GM23338 (cell line): ENCODE results near the gene DNAJC27. TPM values are rescaled to one million over a fixed set of nuclear protein-coding genes. Genes with fewer than 3 reads are reported as not detected.

Experiments
- ATAC-seq: fragments of 200-7000 bp; cut with Tn5 transposase; 3 replicates; pipeline ENCODE4 v1.9.1; 2020
- DNase-seq: peaks from one replicate; pipeline ENCODE4 v3.0.0-alpha.2; 2015; ENCODE audit warnings: low spot score
- H2AFZ ChIP-seq: fragments of 200-600 bp; sonication (generic); 2 replicates; pipeline ENCODE4 v1.8.0; 2016; ENCODE audit warnings: antibody characterized with exemption, mild to moderate bottlenecking, moderate library complexity
- H3F3A ChIP-seq: fragments of 200-600 bp; sonication (generic); replicated peaks from 2 replicates; pipeline ENCODE4 v1.8.0; 2017; ENCODE audit warnings: antibody characterized with exemption, mixed run types, low read depth
- H3K27ac ChIP-seq: fragments of 200-600 bp; sonication (generic); 2 replicates; pipeline ENCODE4 v1.6.1; 2016; ENCODE audit warnings: low read depth
- H3K27me3 ChIP-seq: fragments of 200-600 bp; sonication (generic); 2 replicates; pipeline ENCODE4 v1.8.0; 2016; ENCODE audit warnings: mild to moderate bottlenecking, mixed run types, moderate library complexity; ENCODE audit not compliant: insufficient read depth
- H3K36me3 ChIP-seq: fragments of 200-600 bp; sonication (generic); 2 replicates; pipeline ENCODE4 v1.8.0; 2016; ENCODE audit warnings: mild to moderate bottlenecking; ENCODE audit not compliant: insufficient read depth
- H3K4me1 ChIP-seq: fragments of 200-600 bp; sonication (generic); 2 replicates; pipeline ENCODE4 v1.8.0; 2016; ENCODE audit warnings: mild to moderate bottlenecking, moderate library complexity; ENCODE audit not compliant: insufficient read depth
- H3K4me2 ChIP-seq: fragments of 200-600 bp; sonication (generic); 2 replicates; pipeline ENCODE4 v1.7.1; 2017; ENCODE audit warnings: mixed run types
- H3K4me3 ChIP-seq: fragments of 200-600 bp; sonication (generic); 2 replicates; pipeline ENCODE4 v1.6.1; 2016; ENCODE audit warnings: mixed run types
- H3K79me2 ChIP-seq: fragments of 200-600 bp; sonication (generic); replicated peaks from 2 replicates; pipeline ENCODE4 v1.8.0; 2017; ENCODE audit warnings: mild to moderate bottlenecking; ENCODE audit not compliant: insufficient read depth
- H3K9me2 ChIP-seq: fragments of 200-600 bp; sonication (generic); 2 replicates; pipeline ENCODE4 v1.8.0; 2017; ENCODE audit not compliant: insufficient read depth
- H4K20me1 ChIP-seq: fragments of 200-600 bp; sonication (generic); replicated peaks from 2 replicates; pipeline ENCODE4 v1.8.0; 2017; ENCODE audit warnings: mild to moderate bottlenecking; ENCODE audit not compliant: insufficient read depth
- H3K27ac Mint-ChIP-seq: 2 replicates; pipeline ENCODE4 v1.8.0; 2020; ENCODE audit warnings: inconsistent platforms, mild to moderate bottlenecking, moderate library complexity, mixed read lengths
- H3K27me3 Mint-ChIP-seq: 3 replicates; pipeline ENCODE4 v1.8.0; 2022; ENCODE audit warnings: low read depth, mild to moderate bottlenecking, moderate library complexity, mixed read lengths, inconsistent platforms; ENCODE audit not compliant: insufficient read depth, poor library complexity
- H3K36me3 Mint-ChIP-seq: 3 replicates; pipeline ENCODE4 v1.8.0; 2021; ENCODE audit warnings: low read depth, mild to moderate bottlenecking, inconsistent platforms, moderate library complexity, mixed read lengths
- H3K4me1 Mint-ChIP-seq: 3 replicates; pipeline ENCODE4 v1.8.0; 2020; ENCODE audit warnings: mild to moderate bottlenecking, inconsistent platforms, mixed read lengths
- H3K4me3 Mint-ChIP-seq: 3 replicates; pipeline ENCODE4 v1.8.0; 2021; ENCODE audit warnings: moderate library complexity, mild to moderate bottlenecking, inconsistent platforms, mixed read lengths
- H3K9me3 Mint-ChIP-seq: 3 replicates; pipeline ENCODE4 v1.8.0; 2020; ENCODE audit warnings: moderate library complexity, mild to moderate bottlenecking, inconsistent platforms, mixed read lengths
- CREB1 ChIP-seq: fragments of 250-450 bp; sonication (Bioruptor Pico); IDR thresholded peaks from 2 replicates; pipeline ENCODE4 v1.5.0; 2020; ENCODE audit warnings: low read depth, mild to moderate bottlenecking, moderate library complexity
- EZH2phosphoT487 ChIP-seq: fragments of 200-600 bp; sonication (generic); IDR thresholded peaks from one replicate; pipeline ENCODE4 v1.8.1; 2018; ENCODE audit warnings: antibody characterized with exemption; ENCODE audit not compliant: unreplicated experiment
- JUNB ChIP-seq: IDR thresholded peaks from one replicate; pipeline ENCODE4 v1.6.1; 2016; ENCODE audit warnings: antibody characterized with exemption; ENCODE audit not compliant: unreplicated experiment
- NANOG ChIP-seq: IDR thresholded peaks from 2 replicates; pipeline ENCODE4 v1.6.1; 2016; ENCODE audit warnings: antibody characterized with exemption, borderline replicate concordance
- POLR2AphosphoS5 ChIP-seq: IDR thresholded peaks from 2 replicates; pipeline ENCODE4 v1.6.1; 2016; ENCODE audit warnings: antibody characterized with exemption, low read depth
- STAT1 ChIP-seq: IDR thresholded peaks from one replicate; pipeline ENCODE4 v1.6.1; 2016; ENCODE audit warnings: antibody characterized with exemption; ENCODE audit not compliant: unreplicated experiment
- ZNF114 ChIP-seq: fragments of 250-450 bp; sonication (Bioruptor Pico); IDR thresholded peaks from 2 replicates; pipeline ENCODE4 v1.5.0; 2020; ENCODE audit warnings: mild to moderate bottlenecking, moderate library complexity
- ZNF331 ChIP-seq: fragments of 250-450 bp; sonication (Bioruptor Pico); IDR thresholded peaks from 2 replicates; pipeline ENCODE4 v1.5.0; 2020; ENCODE audit warnings: low read depth, mild to moderate bottlenecking, moderate library complexity
- polyA plus RNA-seq: library from polyadenylated mRNA; unstranded; fragments of >200 nt; fragmentation: Nextera tagmentation; extraction: Ambion mirVana; gene quantifications from 2 replicates; pipeline ENCODE4 v1.2.1, GENCODE V29; 2016
- total RNA-seq: library from RNA; depleted of rRNA; stranded (reverse); fragments of >200 nt; shearing (Covaris generic); gene quantifications from 2 replicates; pipeline ENCODE4 v1.2.3, GENCODE V29; 2014
- TF ChIP-seq, protein P1 (sequence below), 2 experiments: fragments of 200-600 bp in 1 of 2; sonication (generic) in 1 of 2; conservative IDR thresholded peaks; 2 replicates each; pipeline versions ENCODE4 v1.5.1 to v1.6.1; 2016 to 2017; ENCODE audit warnings: antibody characterized with exemption in 2 of 2, low read depth in 2 of 2, mild to moderate bottlenecking in 2 of 2, moderate library complexity in 1 of 2
- TF ChIP-seq, protein P2 (sequence below): IDR thresholded peaks from 2 replicates; pipeline ENCODE4 v1.6.1; 2016; ENCODE audit warnings: antibody characterized with exemption
- TF ChIP-seq, protein P3 (sequence below): fragments of 250-450 bp; sonication (Bioruptor Pico); IDR thresholded peaks from 2 replicates; pipeline ENCODE4 v1.5.0; 2020; ENCODE audit warnings: mild to moderate bottlenecking, moderate library complexity

DNAJC27 gene
- total and polyA plus RNA-seq, 2 experiments from 2014 or later: 2.4 to 2.6 TPM

DNA sequence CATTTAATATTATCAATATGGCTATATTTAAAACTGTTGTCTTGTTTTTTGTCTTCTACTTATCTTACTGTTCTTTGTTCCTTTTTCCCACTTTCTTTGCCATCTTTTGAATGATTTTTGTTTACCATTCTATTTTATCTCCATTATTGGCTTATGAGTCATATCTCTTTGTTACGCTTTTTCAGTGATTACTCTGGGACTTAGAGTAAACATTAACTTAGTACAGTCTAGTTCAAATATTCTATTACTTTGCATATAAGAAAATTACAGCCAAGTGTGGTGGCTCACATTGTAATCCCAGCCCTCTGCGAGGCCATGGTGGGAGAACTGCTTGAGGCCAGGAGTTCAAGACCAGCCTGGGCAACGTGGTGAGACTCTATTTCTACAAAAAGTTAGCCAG is 77.8 kb downstream of the DNAJC27 start:
- ATAC-seq (no peak), DNase-seq (no peak)
- Mint-ChIP-seq H3K9me3 (peaks cover 40% of the 10 kb centered on the region), H3K4me1 (no peaks in the 10 kb centered on the region; the same call in 1 of the 3 replicates), H3K27me3 (peaks cover 2% of the 10 kb centered on the region), H3K36me3 (peaks cover 49% of the 10 kb centered on the region), H3K4me3 (no peak overlapping the region), H3K27ac (no peak overlapping the region)
- Histone ChIP-seq H3K79me2 (no peaks in the 10 kb centered on the region), H3F3A (no peaks in the 10 kb centered on the region), H3K36me3 (peaks cover 9% of the 10 kb centered on the region), H3K9me2 (no peaks in the 10 kb centered on the region), H4K20me1 (no peaks in the 10 kb centered on the region; the same call in 1 of the 2 replicates), H2AFZ (no peak overlapping the region), H3K4me1 (no peaks in the 10 kb centered on the region), H3K27me3 (no peaks in the 10 kb centered on the region), H3K27ac (no peak overlapping the region), H3K4me3 (no peak overlapping the region), H3K4me2 (no peak overlapping the region)
- TF ChIP-seq POLR2AphosphoS5 (no peak), STAT1 (no peak), ZNF114 (no peak), JUNB (no peak), NANOG (no peak), EZH2phosphoT487 (no peak), ZNF331 (CRISPR knock-in tag) (no peak), CREB1 (CRISPR knock-in tag) (no peak)
- TF ChIP-seq, protein P1, sequence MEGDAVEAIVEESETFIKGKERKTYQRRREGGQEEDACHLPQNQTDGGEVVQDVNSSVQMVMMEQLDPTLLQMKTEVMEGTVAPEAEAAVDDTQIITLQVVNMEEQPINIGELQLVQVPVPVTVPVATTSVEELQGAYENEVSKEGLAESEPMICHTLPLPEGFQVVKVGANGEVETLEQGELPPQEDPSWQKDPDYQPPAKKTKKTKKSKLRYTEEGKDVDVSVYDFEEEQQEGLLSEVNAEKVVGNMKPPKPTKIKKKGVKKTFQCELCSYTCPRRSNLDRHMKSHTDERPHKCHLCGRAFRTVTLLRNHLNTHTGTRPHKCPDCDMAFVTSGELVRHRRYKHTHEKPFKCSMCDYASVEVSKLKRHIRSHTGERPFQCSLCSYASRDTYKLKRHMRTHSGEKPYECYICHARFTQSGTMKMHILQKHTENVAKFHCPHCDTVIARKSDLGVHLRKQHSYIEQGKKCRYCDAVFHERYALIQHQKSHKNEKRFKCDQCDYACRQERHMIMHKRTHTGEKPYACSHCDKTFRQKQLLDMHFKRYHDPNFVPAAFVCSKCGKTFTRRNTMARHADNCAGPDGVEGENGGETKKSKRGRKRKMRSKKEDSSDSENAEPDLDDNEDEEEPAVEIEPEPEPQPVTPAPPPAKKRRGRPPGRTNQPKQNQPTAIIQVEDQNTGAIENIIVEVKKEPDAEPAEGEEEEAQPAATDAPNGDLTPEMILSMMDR (conservative IDR thresholded peaks at IDR 0.05; ENCODE audit: low read depth in 2 of 2): no peak
- TF ChIP-seq, protein P2, sequence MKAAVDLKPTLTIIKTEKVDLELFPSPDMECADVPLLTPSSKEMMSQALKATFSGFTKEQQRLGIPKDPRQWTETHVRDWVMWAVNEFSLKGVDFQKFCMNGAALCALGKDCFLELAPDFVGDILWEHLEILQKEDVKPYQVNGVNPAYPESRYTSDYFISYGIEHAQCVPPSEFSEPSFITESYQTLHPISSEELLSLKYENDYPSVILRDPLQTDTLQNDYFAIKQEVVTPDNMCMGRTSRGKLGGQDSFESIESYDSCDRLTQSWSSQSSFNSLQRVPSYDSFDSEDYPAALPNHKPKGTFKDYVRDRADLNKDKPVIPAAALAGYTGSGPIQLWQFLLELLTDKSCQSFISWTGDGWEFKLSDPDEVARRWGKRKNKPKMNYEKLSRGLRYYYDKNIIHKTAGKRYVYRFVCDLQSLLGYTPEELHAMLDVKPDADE: no peak
- TF ChIP-seq, protein P3, sequence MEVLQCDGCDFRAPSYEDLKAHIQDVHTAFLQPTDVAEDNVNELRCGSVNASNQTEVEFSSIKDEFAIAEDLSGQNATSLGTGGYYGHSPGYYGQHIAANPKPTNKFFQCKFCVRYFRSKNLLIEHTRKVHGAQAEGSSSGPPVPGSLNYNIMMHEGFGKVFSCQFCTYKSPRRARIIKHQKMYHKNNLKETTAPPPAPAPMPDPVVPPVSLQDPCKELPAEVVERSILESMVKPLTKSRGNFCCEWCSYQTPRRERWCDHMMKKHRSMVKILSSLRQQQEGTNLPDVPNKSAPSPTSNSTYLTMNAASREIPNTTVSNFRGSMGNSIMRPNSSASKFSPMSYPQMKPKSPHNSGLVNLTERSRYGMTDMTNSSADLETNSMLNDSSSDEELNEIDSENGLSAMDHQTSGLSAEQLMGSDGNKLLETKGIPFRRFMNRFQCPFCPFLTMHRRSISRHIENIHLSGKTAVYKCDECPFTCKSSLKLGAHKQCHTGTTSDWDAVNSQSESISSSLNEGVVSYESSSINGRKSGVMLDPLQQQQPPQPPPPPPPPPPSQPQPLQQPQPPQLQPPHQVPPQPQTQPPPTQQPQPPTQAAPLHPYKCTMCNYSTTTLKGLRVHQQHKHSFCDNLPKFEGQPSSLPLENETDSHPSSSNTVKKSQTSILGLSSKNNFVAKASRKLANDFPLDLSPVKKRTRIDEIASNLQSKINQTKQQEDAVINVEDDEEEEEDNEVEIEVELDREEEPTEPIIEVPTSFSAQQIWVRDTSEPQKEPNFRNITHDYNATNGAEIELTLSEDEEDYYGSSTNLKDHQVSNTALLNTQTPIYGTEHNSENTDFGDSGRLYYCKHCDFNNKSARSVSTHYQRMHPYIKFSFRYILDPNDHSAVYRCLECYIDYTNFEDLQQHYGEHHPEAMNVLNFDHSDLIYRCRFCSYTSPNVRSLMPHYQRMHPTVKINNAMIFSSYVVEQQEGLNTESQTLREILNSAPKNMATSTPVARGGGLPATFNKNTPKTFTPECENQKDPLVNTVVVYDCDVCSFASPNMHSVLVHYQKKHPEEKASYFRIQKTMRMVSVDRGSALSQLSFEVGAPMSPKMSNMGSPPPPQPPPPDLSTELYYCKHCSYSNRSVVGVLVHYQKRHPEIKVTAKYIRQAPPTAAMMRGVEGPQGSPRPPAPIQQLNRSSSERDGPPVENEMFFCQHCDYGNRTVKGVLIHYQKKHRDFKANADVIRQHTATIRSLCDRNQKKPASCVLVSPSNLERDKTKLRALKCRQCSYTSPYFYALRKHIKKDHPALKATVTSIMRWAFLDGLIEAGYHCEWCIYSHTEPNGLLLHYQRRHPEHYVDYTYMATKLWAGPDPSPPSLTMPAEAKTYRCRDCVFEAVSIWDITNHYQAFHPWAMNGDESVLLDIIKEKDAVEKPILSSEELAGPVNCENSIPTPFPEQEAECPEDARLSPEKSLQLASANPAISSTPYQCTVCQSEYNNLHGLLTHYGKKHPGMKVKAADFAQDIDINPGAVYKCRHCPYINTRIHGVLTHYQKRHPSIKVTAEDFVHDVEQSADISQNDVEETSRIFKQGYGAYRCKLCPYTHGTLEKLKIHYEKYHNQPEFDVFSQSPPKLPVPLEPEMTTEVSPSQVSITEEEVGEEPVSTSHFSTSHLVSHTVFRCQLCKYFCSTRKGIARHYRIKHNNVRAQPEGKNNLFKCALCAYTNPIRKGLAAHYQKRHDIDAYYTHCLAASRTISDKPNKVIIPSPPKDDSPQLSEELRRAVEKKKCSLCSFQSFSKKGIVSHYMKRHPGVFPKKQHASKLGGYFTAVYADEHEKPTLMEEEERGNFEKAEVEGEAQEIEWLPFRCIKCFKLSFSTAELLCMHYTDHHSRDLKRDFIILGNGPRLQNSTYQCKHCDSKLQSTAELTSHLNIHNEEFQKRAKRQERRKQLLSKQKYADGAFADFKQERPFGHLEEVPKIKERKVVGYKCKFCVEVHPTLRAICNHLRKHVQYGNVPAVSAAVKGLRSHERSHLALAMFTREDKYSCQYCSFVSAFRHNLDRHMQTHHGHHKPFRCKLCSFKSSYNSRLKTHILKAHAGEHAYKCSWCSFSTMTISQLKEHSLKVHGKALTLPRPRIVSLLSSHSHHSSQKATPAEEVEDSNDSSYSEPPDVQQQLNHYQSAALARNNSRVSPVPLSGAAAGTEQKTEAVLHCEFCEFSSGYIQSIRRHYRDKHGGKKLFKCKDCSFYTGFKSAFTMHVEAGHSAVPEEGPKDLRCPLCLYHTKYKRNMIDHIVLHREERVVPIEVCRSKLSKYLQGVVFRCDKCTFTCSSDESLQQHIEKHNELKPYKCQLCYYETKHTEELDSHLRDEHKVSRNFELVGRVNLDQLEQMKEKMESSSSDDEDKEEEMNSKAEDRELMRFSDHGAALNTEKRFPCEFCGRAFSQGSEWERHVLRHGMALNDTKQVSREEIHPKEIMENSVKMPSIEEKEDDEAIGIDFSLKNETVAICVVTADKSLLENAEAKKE (CRISPR knock-in tag): no peak
